ENCODE measurements around the gene SLC22A31. TPM values are rescaled to one million over a fixed set of nuclear protein-coding genes. Genes with fewer than 3 reads are reported as not detected.

The SLC22A31 gene
- total RNA-seq: 0.16 TPM in 1 of 2 replicates, not detected in the other

GRCh38 chr16:89200124-89200849, at the start of gene SLC22A31:
TSS of gene SLC22A31 (minus strand) at chr16:89200537. CDS start at chr16:89200501, 36 bp downstream.

GRCh38 chr16:89217388-89218191, 17.3 kb upstream of the SLC22A31 start, which contains the start of gene ZNF778:
TSS of gene ZNF778 (plus strand) at chr16:89217703. CDS start at chr16:89221128, 3,425 bp downstream.

GRCh38 chr16:89171216-89172170, 28.8 kb downstream of the SLC22A31 start, which contains the start of gene CDH15:
TSS of gene CDH15 (plus strand) at chr16:89171748. CDS start at chr16:89171832, 84 bp downstream.

Other genes with a start within 250 kb of the SLC22A31 start
- 0.17 TPM in 1 of 2 replicates, not detected in the other for gene CBFA2T3, start 223.3 kb downstream of the SLC22A31 start, total RNA-seq
- 20.3 and 23.5 TPM in 2 replicates for gene ACSF3, start 106.7 kb downstream of the SLC22A31 start, total RNA-seq
- gene CDH15, start 28.8 kb downstream of the SLC22A31 start, total RNA-seq: 0.17 and 0.32 TPM in 2 replicates
- gene ZNF778, start 17.2 kb upstream of the SLC22A31 start, total RNA-seq: 11.3 and 15.7 TPM in 2 replicates